Measurements from ENCODE around the gene ANKRD6. TPM values are rescaled to one million over a fixed set of nuclear protein-coding genes. Genes with fewer than 3 reads are reported as not detected.

Gene ANKRD6
- total RNA-seq = 6.5 and 23.2 TPM in 2 replicates

DNA sequence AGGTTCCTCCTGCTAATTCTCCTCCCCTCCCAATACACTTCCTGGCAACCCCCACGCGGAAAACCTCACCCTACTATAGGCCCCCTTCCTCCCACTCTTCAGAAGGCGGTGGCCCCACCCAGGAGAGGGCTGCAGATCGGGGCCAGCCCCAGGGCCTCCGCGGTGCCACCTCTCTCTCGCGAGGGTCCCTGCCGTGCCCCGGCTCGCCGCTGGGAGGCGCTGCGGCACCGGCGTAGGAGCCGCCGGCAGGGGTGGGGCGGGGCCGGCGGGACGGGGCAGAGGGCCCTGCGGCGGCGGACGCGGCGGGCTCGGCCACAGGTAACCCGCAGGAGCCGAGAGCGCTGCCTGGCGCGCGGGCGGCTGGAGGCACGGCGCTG lies at the start of gene ANKRD6:
Gene ANKRD6 (plus strand): TSS at position 278 of the 377 bp plus-strand sequence. CDS start 133,825 bp downstream, outside the sequence.

DNA sequence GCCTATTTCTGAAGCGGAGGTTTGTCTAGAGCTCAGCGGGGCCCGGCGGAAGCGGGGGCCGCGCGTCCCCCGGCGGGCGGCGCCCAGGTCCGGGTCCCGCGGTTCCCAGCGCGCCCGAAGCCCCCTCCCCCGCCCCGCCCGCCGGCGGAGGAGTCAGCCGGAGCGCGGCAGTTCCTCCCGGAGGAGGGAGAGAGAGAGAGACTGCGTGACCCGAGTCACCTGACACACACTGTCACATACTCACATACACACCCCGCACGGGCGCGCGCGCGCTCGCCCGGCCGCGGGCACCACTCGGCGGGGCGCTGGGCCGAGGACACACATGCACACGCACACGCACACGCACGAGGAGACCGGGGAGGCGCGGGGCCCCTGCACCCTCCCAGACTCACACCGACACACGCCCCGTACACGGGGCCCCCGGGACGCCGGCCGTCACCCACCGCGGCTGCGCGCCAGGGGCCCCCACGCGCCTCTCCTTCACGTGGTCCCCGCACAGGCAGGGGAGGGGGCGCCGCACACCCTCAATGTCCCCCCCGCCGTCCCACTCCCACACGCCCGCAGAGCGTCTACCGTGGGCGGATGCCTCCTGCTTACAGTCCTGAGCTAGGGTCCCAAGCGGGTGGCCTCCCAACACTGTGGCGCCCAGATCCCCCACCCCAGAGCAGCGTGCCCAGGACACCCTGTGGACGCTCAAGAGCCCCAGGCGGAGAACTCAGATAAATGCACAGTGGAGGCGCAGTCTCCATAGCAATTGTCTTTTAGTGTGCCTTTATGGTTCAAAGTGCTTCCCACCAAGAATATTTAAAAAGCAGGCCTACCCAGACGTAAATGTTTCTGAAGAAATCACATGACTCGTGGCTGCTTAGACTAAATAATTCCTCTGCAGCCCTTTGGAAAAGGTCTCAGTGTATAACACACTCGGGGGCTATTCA lies 20.6 kb upstream of the ANKRD6 start, which contains the start of gene RRAGD:
Gene RRAGD (minus strand): TSS at position 203 of the 935 bp plus-strand sequence. CDS start 280 bp downstream, outside the sequence.

GRCh38 chr6:89638320-89639195 lies 205.6 kb downstream of the ANKRD6 start, which contains the start of gene LYRM2:
LYRM2 (minus strand) TSS chr6:89638747; CDS start chr6:89638716, 31 bp downstream.

Other genes starting within 250 kb of the ANKRD6 start
- gene GABRR1, start 215.8 kb upstream of the ANKRD6 start, total RNA-seq = not detected in 2 replicates
- under 0.01 and 0.14 TPM in 2 replicates for gene GABRR2, start 117.9 kb upstream of the ANKRD6 start, total RNA-seq
- gene UBE2J1, start 80.4 kb upstream of the ANKRD6 start, total RNA-seq = 23.1 and 39.6 TPM in 2 replicates
- 5.1 and 20.9 TPM in 2 replicates for gene RRAGD, start 20.9 kb upstream of the ANKRD6 start, total RNA-seq
- gene LYRM2, start 205.6 kb downstream of the ANKRD6 start, total RNA-seq = 17.4 and 21.0 TPM in 2 replicates